Measurements from ENCODE around the gene PTPRD. TPM values are rescaled to one million over a fixed set of nuclear protein-coding genes. Genes with fewer than 3 reads are reported as not detected.

Gene PTPRD
- total RNA-seq, 1 donor from 2014 or later = 197 TPM

DNA sequence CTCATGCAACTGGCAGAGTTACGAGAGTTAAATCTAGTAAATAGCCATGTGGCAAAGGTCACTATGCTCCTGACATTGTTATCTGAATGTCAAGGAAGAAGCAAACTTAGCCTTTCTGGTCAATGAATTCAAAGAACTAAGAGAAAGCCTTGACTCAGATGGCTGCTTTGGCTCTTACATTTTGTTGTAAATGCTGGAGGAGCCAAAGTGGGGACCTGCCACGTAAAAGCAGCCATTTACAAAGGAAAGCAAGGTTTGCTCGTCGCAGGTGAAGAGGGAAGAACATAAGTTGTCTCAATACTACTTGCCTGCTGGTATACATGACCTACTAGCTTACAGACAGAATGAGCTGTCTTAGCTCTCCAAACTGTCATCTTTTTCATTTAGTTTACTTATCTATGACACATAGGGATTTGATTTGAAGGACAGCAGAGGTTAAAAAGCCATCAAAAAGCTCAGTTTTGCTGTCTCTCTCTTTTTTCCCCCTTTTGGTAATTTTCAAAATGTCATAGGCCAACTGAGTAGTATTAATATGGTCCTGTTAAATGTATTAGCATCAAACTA lies 1760.4 kb downstream of the PTPRD start:
- Mint-ChIP-seq H3K36me3 (no peaks in the 10 kb centered on the region), H3K4me3 (no peak overlapping the region), H3K27ac (no peak overlapping the region), H3K27me3 (peaks cover 25% of the 10 kb centered on the region), H3K9me3 (no peaks in the 10 kb centered on the region), H3K4me1 (ENCODE audit: unreplicated experiment) (peaks cover 27% of the 10 kb centered on the region)
- no peak for DNase-seq (ENCODE audit: extremely low spot score, unreplicated experiment)
- TF ChIP-seq, protein P1, sequence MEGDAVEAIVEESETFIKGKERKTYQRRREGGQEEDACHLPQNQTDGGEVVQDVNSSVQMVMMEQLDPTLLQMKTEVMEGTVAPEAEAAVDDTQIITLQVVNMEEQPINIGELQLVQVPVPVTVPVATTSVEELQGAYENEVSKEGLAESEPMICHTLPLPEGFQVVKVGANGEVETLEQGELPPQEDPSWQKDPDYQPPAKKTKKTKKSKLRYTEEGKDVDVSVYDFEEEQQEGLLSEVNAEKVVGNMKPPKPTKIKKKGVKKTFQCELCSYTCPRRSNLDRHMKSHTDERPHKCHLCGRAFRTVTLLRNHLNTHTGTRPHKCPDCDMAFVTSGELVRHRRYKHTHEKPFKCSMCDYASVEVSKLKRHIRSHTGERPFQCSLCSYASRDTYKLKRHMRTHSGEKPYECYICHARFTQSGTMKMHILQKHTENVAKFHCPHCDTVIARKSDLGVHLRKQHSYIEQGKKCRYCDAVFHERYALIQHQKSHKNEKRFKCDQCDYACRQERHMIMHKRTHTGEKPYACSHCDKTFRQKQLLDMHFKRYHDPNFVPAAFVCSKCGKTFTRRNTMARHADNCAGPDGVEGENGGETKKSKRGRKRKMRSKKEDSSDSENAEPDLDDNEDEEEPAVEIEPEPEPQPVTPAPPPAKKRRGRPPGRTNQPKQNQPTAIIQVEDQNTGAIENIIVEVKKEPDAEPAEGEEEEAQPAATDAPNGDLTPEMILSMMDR (conservative IDR thresholded peaks at IDR 0.05) = no peak

DNA sequence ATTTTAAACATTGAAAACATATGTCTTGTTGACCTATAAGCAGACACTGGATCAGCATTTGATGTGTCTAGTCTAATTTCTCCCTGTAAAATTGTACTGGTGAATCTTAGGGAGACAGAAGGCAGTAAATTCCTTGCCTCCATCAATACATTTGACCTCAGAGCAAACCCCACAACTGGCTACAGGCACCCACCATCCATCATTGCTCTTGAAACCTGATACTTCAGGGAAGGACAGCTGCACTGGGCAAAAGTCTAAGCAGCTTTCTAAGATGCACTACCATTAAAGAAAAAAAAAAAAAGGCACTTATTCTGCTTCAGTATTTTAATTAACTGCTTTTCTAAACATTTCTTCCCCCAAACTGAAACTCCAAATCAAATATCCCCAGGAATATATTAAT lies 1761.9 kb downstream of the PTPRD start:
- Mint-ChIP-seq H3K36me3 (no peaks in the 10 kb centered on the region), H3K27me3 (peaks cover 14% of the 10 kb centered on the region), H3K27ac (no peak overlapping the region), H3K9me3 (no peaks in the 10 kb centered on the region), H3K4me3 (no peak overlapping the region), H3K4me1 (ENCODE audit: unreplicated experiment) (peaks cover 27% of the 10 kb centered on the region)
- DNase-seq (ENCODE audit: extremely low spot score, unreplicated experiment) = no peak
- TF ChIP-seq, protein P1 (conservative IDR thresholded peaks at IDR 0.05) = no peak

DNA sequence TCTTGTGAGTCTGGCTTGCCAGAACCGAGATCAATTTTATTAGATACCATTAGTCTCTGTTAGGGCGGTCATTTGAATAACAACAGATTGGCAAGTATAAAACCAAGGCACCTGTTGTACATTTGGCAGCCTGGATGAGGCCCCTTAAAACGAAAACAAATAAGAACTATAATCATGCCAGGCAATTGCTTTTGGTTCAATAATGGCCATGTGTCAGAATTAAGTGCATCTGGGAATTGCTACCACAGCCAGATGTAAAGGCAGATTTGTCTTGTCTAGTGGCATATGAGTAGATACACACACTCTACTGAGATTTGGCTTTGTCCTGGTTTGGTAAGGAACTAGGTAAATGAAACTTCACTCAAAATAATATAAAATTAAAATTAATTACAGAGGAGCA lies 1767.0 kb downstream of the PTPRD start:
- Mint-ChIP-seq H3K4me1 (ENCODE audit: unreplicated experiment) (peaks cover 14% of the 10 kb centered on the region), H3K27ac (no peak overlapping the region), H3K4me3 (no peak overlapping the region), H3K9me3 (peaks cover 9% of the 10 kb centered on the region), H3K27me3 (no peaks in the 10 kb centered on the region), H3K36me3 (peaks cover 7% of the 10 kb centered on the region)
- TF ChIP-seq, protein P1 (conservative IDR thresholded peaks at IDR 0.05) = no peak
- no peak for DNase-seq (ENCODE audit: extremely low spot score, unreplicated experiment)

DNA sequence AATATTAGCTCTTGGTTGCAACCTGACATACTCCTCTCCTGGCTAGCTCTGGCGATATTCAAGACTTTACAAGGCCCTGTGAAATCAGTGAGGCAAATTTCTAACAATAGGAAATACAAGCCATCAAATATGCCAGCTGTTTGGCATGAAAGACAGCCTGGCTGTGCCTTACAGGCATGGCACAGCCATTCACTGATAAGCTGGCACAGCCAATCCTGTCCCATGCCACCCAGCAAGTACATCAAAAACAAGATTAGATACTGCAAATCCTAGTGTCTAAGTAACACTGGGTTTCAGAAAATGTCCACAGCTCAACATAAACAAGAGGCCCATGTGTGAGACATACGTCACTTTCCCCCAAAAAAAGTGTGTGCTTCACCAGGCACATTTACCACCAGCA lies 1767.4 kb downstream of the PTPRD start:
- no peak for DNase-seq (ENCODE audit: extremely low spot score, unreplicated experiment)
- Mint-ChIP-seq H3K4me3 (no peak overlapping the region), H3K4me1 (ENCODE audit: unreplicated experiment) (peaks cover 10% of the 10 kb centered on the region), H3K27ac (no peak overlapping the region), H3K9me3 (peaks cover 9% of the 10 kb centered on the region), H3K27me3 (no peaks in the 10 kb centered on the region), H3K36me3 (peaks cover 11% of the 10 kb centered on the region)
- TF ChIP-seq, protein P1 (conservative IDR thresholded peaks at IDR 0.05) = no peak

DNA sequence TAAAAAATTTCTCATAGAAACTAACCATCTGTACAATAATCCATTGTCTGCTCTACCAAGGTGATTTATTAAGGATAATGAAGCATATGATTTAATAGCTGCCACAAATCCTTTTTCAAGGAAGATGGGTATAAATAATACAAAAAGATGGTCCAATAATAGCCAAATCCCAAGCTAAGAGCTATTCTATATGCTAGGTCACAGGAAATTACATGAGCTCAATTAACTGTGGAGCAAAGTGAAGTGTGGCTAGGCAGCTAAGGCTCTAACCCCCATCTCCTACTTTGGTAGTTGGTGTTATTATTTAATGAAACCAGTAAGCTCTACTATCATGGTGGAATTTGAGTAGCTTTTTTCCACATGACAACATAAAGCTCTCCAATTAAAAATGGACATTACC lies 1768.3 kb downstream of the PTPRD start:
- peaks cover 10% of the 10 kb centered on the region for H3K4me1 Mint-ChIP-seq (ENCODE audit: unreplicated experiment)
- no peak overlapping the region for H3K27ac Mint-ChIP-seq
- H3K4me3 Mint-ChIP-seq = no peak overlapping the region
- no peak for DNase-seq (ENCODE audit: extremely low spot score, unreplicated experiment)
- TF ChIP-seq, protein P1 (conservative IDR thresholded peaks at IDR 0.05) = no peak
- peaks cover 13% of the 10 kb centered on the region for H3K36me3 Mint-ChIP-seq
- H3K27me3 Mint-ChIP-seq = no peaks in the 10 kb centered on the region
- peaks cover 9% of the 10 kb centered on the region for H3K9me3 Mint-ChIP-seq
